Parathyroid adenoma (tissue), 2 donors: ENCODE data around the gene PITX1.

Source experiments
- H2AFZ ChIP-seq: fragments of 300-600 bp; sonication (generic); one replicate; pipeline ENCODE4 v1.7.0; 2017; ENCODE audit warnings: antibody characterized with exemption, mild to moderate bottlenecking
- H3K27ac ChIP-seq: fragments of 300-600 bp; sonication (generic); one replicate; pipeline ENCODE4 v1.7.0; 2017
- H3K27me3 ChIP-seq: fragments of 300-600 bp; sonication (generic); one replicate; pipeline ENCODE4 v1.7.0; 2017; ENCODE audit warnings: low read length; ENCODE audit not compliant: control insufficient read depth, insufficient read depth
- H3K36me3 ChIP-seq: fragments of 300-600 bp; sonication (generic); one replicate; pipeline ENCODE4 v1.7.0; 2017; ENCODE audit warnings: low read length; ENCODE audit not compliant: control insufficient read depth, insufficient read depth
- H3K4me1 ChIP-seq: fragments of 300-600 bp; sonication (generic); one replicate; pipeline ENCODE4 v1.7.0; 2017; ENCODE audit warnings: control low read depth
- H3K4me2 ChIP-seq: fragments of 300-600 bp; sonication (generic); one replicate; pipeline ENCODE4 v1.7.0; 2017; ENCODE audit warnings: low read length
- H3K4me3 ChIP-seq: fragments of 300-600 bp; sonication (generic); one replicate; pipeline ENCODE4 v1.7.0; 2017; ENCODE audit warnings: low read depth, low read length
- H3K79me2 ChIP-seq: fragments of 300-600 bp; sonication (generic); one replicate; pipeline ENCODE4 v1.7.0; 2017; ENCODE audit warnings: control low read depth
- H3K9ac ChIP-seq: fragments of 300-600 bp; sonication (generic); one replicate; pipeline ENCODE4 v1.7.0; 2017; ENCODE audit warnings: mild to moderate bottlenecking
- H3K9me3 ChIP-seq: fragments of 300-600 bp; sonication (generic); one replicate; pipeline ENCODE4 v1.7.0; 2017; ENCODE audit warnings: low read length; ENCODE audit not compliant: control insufficient read depth
- CTCF ChIP-seq: fragments of 300-600 bp; sonication (generic); IDR thresholded peaks from one replicate; pipeline ENCODE4 v1.7.0; 2017; ENCODE audit warnings: antibody characterized with exemption, mild to moderate bottlenecking
- donor health status: primary hyperparathyroidism.

Gene PITX1

DNA sequence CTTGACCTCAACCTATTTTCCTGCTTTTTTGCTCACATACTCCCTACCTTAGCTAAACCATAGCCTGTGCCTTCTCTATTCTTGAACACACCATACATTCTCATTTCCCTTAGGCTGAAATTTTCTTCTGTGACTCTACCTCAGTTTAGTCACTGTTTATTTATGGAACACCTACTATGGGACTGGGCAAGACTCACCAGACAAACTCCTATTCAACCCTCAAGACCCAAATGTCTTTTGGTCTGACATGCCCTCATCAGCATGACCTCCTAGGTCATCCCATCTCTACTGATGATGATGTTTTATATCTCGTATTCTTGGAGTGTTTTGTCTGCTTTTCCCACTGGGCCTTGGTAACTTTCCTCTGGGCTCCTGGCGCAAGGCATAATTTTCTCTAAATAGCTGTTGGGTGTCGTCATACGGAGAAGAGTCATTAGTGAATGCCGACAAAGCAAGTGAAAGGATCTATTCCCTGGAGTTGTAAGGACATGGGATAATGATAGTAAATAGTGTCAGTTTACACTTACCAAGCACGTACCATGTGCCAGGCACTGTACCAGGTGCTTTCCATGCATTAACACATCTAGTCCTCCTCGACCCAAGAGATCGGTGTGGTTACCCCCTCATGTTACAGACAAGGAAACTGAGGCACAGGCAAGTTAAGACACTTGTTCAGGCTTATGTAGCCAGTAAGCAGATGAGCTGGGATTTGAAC lies 22.4 kb upstream of the PITX1 start:
- no peak overlapping the region for H3K27ac ChIP-seq
- H3K4me1 ChIP-seq = no peaks in the 10 kb centered on the region
- H2AFZ ChIP-seq = no peak overlapping the region
- peaks cover 5% of the 10 kb centered on the region for H3K27me3 ChIP-seq
- no peak overlapping the region for H3K9ac ChIP-seq
- TF ChIP-seq CTCF = no peak
- no peaks in the 10 kb centered on the region for H3K36me3 ChIP-seq
- no peaks in the 10 kb centered on the region for H3K79me2 ChIP-seq
- no peak overlapping the region for H3K4me3 ChIP-seq
- H3K4me2 ChIP-seq = no peak overlapping the region
- H3K9me3 ChIP-seq = no peaks in the 10 kb centered on the region

- no peak for TF ChIP-seq CTCF
- Histone ChIP-seq H3K36me3 (no peaks in the 10 kb centered on the region), H2AFZ (no peak overlapping the region), H3K79me2 (no peaks in the 10 kb centered on the region), H3K27me3 (peaks cover 5% of the 10 kb centered on the region), H3K4me1 (no peaks in the 10 kb centered on the region), H3K4me3 (no peak overlapping the region), H3K4me2 (no peak overlapping the region), H3K9me3 (no peaks in the 10 kb centered on the region), H3K27ac (no peak overlapping the region), H3K9ac (no peak overlapping the region)
Observed at GRCh38 chr5:135055396-135055795, 21.4 kb upstream of the PITX1 start.

DNA sequence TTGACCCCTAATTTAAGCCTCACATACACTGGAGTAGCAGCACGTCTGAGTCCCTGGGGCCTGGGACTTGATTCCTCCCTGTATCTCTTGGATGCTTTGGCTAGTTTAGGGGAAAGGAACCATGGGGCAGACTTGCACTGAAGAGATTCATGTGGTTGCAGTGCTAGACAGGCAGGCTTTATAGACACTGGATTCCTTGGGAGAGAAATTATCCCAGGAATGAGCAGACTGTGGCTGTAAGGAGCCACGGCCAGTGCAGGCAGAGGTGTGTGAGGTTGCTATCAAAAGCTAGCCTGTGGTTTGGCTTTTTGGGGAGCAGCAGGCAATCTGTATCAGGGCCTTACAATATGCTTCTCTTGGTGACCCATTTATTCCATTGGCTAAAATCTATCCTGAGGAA lies 20.5 kb upstream of the PITX1 start:
- H3K4me2 ChIP-seq = no peak overlapping the region
- H3K9me3 ChIP-seq = no peaks in the 10 kb centered on the region
- TF ChIP-seq CTCF = no peak
- no peaks in the 10 kb centered on the region for H3K79me2 ChIP-seq
- H3K36me3 ChIP-seq = no peaks in the 10 kb centered on the region
- peaks cover 5% of the 10 kb centered on the region for H3K27me3 ChIP-seq
- H3K4me3 ChIP-seq = no peak overlapping the region
- H2AFZ ChIP-seq = no peak overlapping the region
- H3K9ac ChIP-seq = no peak overlapping the region
- H3K4me1 ChIP-seq = no peaks in the 10 kb centered on the region
- no peak overlapping the region for H3K27ac ChIP-seq

DNA sequence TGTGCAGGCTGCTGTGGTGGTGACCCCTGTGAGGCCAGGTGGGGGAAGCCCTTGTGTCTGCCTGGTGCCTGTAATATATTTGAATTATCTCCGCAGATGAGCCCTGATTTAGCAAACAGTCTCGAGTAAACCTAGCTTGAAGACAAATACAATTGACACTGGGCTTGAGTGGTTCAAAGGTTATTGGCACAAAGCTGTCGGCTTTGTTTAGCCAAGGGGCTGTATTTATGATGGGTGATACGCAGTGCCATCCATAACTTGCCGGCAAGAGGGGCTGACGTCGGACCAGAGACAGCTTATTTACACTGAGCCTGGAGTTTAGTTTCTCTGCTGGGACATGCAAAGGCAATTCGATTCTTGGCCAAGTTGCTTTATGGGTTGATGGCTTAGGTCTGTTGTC lies 20.0 kb upstream of the PITX1 start:
- Histone ChIP-seq H3K9me3 (no peaks in the 10 kb centered on the region), H3K27me3 (peaks cover 5% of the 10 kb centered on the region), H3K36me3 (no peaks in the 10 kb centered on the region), H3K4me2 (no peak overlapping the region), H3K4me3 (no peak overlapping the region), H3K4me1 (no peaks in the 10 kb centered on the region), H3K9ac (no peak overlapping the region), H3K79me2 (no peaks in the 10 kb centered on the region), H3K27ac (no peak overlapping the region), H2AFZ (no peak overlapping the region)
- TF ChIP-seq CTCF = no peak

- Histone ChIP-seq H3K4me3 (no peak overlapping the region), H3K9ac (no peak overlapping the region), H3K4me1 (no peaks in the 10 kb centered on the region), H3K36me3 (no peaks in the 10 kb centered on the region), H3K79me2 (no peaks in the 10 kb centered on the region), H3K27me3 (peaks cover 5% of the 10 kb centered on the region), H3K9me3 (no peaks in the 10 kb centered on the region), H2AFZ (no peak overlapping the region), H3K4me2 (no peak overlapping the region), H3K27ac (no peak overlapping the region)
- no peak for TF ChIP-seq CTCF
Observed at GRCh38 chr5:135053278-135053677, 19.2 kb upstream of the PITX1 start.
